Activated CD8-positive, alpha-beta memory T cell treated with anti-CD3 and anti-CD28 coated beads, Interleukin-2, amount 10 ng/mL, durations not matched to agents 7 days and 5 days (primary cell): ENCODE results near the gene DUSP10. TPM values are rescaled to one million over a fixed set of nuclear protein-coding genes. Genes with fewer than 3 reads are reported as not detected.

Source experiments
- ATAC-seq: fragments of 150-1000 bp; cut with Tn5 transposase; one replicate; pipeline ENCODE4 v1.10.0; 2021; ENCODE audit warnings: moderate library complexity
- CTCF ChIA-PET: fragments of 350-600 bp; sonication (Branson Sonifier 250); formaldehyde crosslinking; loops from one replicate; lab custom pipeline; 2021; ENCODE audit warnings: antibody characterized with exemption; lab: Charles Lee
- DNase-seq: peaks from one replicate; pipeline ENCODE4 v3.0.0-alpha.2; 2020
- H3K27ac Mint-ChIP-seq: one replicate; pipeline ENCODE4 v1.8.0; 2021; ENCODE audit warnings: mild to moderate bottlenecking, mixed read lengths
- H3K27me3 Mint-ChIP-seq: one replicate; pipeline ENCODE4 v1.8.0; 2021; ENCODE audit warnings: mixed read lengths
- H3K36me3 Mint-ChIP-seq: one replicate; pipeline ENCODE4 v1.8.0; 2021; ENCODE audit warnings: mild to moderate bottlenecking, mixed read lengths
- H3K4me1 Mint-ChIP-seq: one replicate; pipeline ENCODE4 v1.8.0; 2021; ENCODE audit warnings: mixed read lengths
- H3K4me3 Mint-ChIP-seq: one replicate; pipeline ENCODE4 v1.8.0; 2021; ENCODE audit warnings: mild to moderate bottlenecking, moderate library complexity, mixed read lengths
- H3K9me3 Mint-ChIP-seq: one replicate; pipeline ENCODE4 v1.8.0; 2022; ENCODE audit warnings: low read depth, mixed read lengths
- total RNA-seq, 2 experiments: library from RNA; stranded (reverse); gene quantifications; one replicate each; pipeline ENCODE4 v1.2.3, GENCODE V29; 2021

The DUSP10 gene
- total RNA-seq, 2 experiments from 2014 or later, result 14.3 to 46.3 TPM

- no peaks in the 10 kb centered on the region for H3K27me3 Mint-ChIP-seq
- CTCF ChIA-PET, result interaction anchor here (1.1 to 2.0 kb wide), 4 partner anchors 17 to 65 kb away, joined by 3 to 6 read pairs (median 4); no protein-coding TSS in a partner anchor
- peak overlapping the region; percentile 89 for H3K27ac Mint-ChIP-seq
- peak overlapping the region; percentile 51 for H3K4me3 Mint-ChIP-seq
- peak; percentile 66 for ATAC-seq
- H3K4me1 Mint-ChIP-seq, result peaks cover 75% of the 10 kb centered on the region
- no peaks in the 10 kb centered on the region for H3K9me3 Mint-ChIP-seq
- DNase-seq, result peak; percentile 83
- peaks cover 3% of the 10 kb centered on the region for H3K36me3 Mint-ChIP-seq
Measured at GRCh38 chr1:221777431-221778072, 35.7 kb upstream of the DUSP10 start.

GRCh38 chr1:221776495-221777301 lies 34.8 kb upstream of the DUSP10 start:
- H3K9me3 Mint-ChIP-seq, result no peaks in the 10 kb centered on the region
- peak overlapping the region; percentile 4 for H3K4me3 Mint-ChIP-seq
- DNase-seq, result no peak
- H3K27me3 Mint-ChIP-seq, result no peaks in the 10 kb centered on the region
- peaks cover 3% of the 10 kb centered on the region for H3K36me3 Mint-ChIP-seq
- ATAC-seq, result peak; percentile 25
- CTCF ChIA-PET, result interaction anchor here (1.1 to 2.0 kb wide), 3 partner anchors 16 to 33 kb away, joined by 3 to 4 read pairs (median 3); no protein-coding TSS in a partner anchor
- peaks cover 68% of the 10 kb centered on the region for H3K4me1 Mint-ChIP-seq
- H3K27ac Mint-ChIP-seq, result peak overlapping the region; percentile 77

DNA sequence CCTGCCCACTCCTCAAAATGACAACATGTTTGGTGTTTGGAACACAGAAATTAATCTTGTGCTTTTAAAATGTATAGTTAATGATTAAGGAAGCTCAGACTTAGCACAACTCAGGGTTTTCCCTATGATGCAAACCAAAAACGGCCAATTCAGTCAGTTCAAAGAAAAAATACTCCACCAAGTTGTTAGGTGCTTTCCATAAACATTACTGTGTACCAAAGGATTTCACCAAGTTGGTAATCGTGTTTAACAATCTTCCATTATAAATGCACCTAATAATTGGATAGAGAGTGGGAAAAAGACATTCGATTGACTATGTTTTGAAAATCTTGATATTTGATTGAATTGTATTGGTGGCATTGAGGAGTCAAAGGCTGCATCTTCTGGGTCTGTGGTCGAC lies 33.3 kb upstream of the DUSP10 start:
- Mint-ChIP-seq H3K4me3 (no peak overlapping the region), H3K36me3 (peaks cover 5% of the 10 kb centered on the region), H3K4me1 (peaks cover 56% of the 10 kb centered on the region), H3K27ac (no peak overlapping the region), H3K27me3 (no peaks in the 10 kb centered on the region), H3K9me3 (no peaks in the 10 kb centered on the region)
- ATAC-seq (no peak), DNase-seq (no peak)
- CTCF ChIA-PET, result interaction anchor here (1.5 kb wide), 1 partner anchor 34 kb away, joined by 3 read pairs; no protein-coding TSS in a partner anchor

DNA sequence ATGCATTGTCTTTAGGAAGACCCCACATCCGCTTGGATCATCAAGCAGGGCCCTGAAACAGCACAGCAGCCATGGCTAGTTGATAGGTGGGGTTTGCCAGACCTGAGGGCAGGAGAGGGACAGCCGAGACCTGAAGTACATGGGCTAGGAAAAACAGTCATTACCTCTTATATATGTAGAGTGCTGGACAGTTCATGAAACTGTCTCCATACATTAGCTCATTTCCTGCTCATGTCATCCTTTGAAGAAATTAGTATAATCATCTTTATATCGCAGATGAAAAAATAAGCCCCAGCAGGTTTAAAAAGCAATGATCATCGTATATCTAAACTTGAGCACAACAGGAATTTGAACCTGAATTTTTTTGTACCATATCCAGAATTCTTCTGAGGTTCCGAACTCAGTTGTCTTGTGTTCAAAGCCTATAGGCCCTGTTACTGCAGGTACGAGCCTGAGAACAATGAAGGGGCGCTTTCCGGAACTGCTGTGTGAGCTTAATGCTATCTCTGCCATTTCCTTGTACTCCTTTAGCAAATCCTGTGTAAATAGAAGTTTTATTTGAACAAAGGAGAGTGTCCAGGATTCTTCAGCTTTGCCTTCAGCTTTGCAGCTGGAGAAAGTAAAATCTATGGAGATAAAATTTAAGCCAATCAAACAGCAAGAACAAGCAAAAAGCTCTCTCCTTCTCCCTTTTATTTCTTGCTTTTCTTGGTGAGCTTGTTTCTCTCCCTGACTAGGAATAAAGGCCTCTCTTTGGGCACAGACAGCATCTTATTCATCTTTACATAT lies 32.4 kb upstream of the DUSP10 start:
- H3K36me3 Mint-ChIP-seq, result peaks cover 6% of the 10 kb centered on the region

GRCh38 chr1:221773383-221773782 lies 31.5 kb upstream of the DUSP10 start:
- DNase-seq (no peak), ATAC-seq (no peak)
- Mint-ChIP-seq H3K9me3 (no peaks in the 10 kb centered on the region), H3K27me3 (no peaks in the 10 kb centered on the region), H3K27ac (no peak overlapping the region), H3K4me3 (no peak overlapping the region), H3K36me3 (peaks cover 6% of the 10 kb centered on the region), H3K4me1 (peaks cover 47% of the 10 kb centered on the region)
- CTCF ChIA-PET, result interaction anchor here (0.9 kb wide), 1 partner anchor 9 kb away, joined by 3 read pairs; no protein-coding TSS in a partner anchor

More for the DNA sequence above, 32.4 kb upstream of the DUSP10 start:
- no peak for ATAC-seq
- H3K27ac Mint-ChIP-seq, result no peak overlapping the region
- peaks cover 49% of the 10 kb centered on the region for H3K4me1 Mint-ChIP-seq
- H3K27me3 Mint-ChIP-seq, result no peaks in the 10 kb centered on the region
- no peak overlapping the region for H3K4me3 Mint-ChIP-seq
- CTCF ChIA-PET, result interaction anchor here (0.9 kb wide), 1 partner anchor 10 kb away, joined by 3 read pairs; no protein-coding TSS in a partner anchor
- no peaks in the 10 kb centered on the region for H3K9me3 Mint-ChIP-seq
- no peak for DNase-seq

GRCh38 chr1:221772117-221772516 lies 30.2 kb upstream of the DUSP10 start:
- ATAC-seq, result no peak
- CTCF ChIA-PET, result interaction anchor here (1.0 kb wide), 1 partner anchor 17 kb away, joined by 3 read pairs; no protein-coding TSS in a partner anchor

DNA sequence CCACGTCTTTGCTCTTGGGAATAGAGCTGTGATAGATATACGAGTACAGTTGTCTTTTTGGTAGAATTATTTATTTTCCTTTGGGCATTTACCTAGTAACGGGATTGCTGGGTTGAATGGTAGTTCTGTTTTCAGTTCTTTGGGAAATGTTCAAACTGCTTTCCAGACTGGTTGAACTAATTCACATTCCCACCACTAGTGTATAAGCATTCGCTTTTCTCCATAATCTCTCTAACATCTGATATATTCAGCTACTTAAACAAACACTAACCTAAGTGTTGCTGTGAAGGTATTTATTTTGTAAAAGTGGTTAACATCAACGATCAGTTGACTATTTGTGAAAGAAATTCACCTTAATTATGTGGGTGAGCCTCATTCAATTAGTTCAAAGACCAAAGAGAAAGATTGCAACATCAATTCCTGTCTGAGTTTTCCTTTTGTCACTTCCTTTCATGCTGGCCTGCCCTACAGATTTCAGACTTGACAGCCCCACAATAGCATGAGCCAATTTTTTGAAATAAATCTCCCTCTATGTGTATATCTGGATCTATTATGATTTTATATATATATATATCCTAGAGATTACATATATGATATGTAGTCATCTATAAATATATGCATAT lies 26.7 kb upstream of the DUSP10 start:
- CTCF ChIA-PET, result no interaction called here
- H3K27me3 Mint-ChIP-seq, result no peaks in the 10 kb centered on the region
- no peak overlapping the region for H3K27ac Mint-ChIP-seq
- DNase-seq, result no peak
- H3K36me3 Mint-ChIP-seq, result peaks cover 5% of the 10 kb centered on the region
- no peak for ATAC-seq
- H3K4me3 Mint-ChIP-seq, result no peak overlapping the region
- H3K9me3 Mint-ChIP-seq, result no peaks in the 10 kb centered on the region
- H3K4me1 Mint-ChIP-seq, result peaks cover 21% of the 10 kb centered on the region

More at GRCh38 chr1:221772117-221772516, 30.2 kb upstream of the DUSP10 start:
- H3K4me1 Mint-ChIP-seq, result peaks cover 34% of the 10 kb centered on the region
- no peak for DNase-seq
- peaks cover 8% of the 10 kb centered on the region for H3K36me3 Mint-ChIP-seq
- H3K4me3 Mint-ChIP-seq, result no peak overlapping the region
- no peaks in the 10 kb centered on the region for H3K27me3 Mint-ChIP-seq
- no peak overlapping the region for H3K27ac Mint-ChIP-seq
- no peaks in the 10 kb centered on the region for H3K9me3 Mint-ChIP-seq

- CTCF ChIA-PET, result interaction anchor here (0.9 kb wide), 1 partner anchor 24 kb away, joined by 3 read pairs; the partner anchor contains the start of gene DUSP10
- peaks cover 7% of the 10 kb centered on the region for H3K36me3 Mint-ChIP-seq
- H3K27me3 Mint-ChIP-seq, result no peaks in the 10 kb centered on the region
Measured at GRCh38 chr1:221766210-221766609, 24.3 kb upstream of the DUSP10 start.

DNA sequence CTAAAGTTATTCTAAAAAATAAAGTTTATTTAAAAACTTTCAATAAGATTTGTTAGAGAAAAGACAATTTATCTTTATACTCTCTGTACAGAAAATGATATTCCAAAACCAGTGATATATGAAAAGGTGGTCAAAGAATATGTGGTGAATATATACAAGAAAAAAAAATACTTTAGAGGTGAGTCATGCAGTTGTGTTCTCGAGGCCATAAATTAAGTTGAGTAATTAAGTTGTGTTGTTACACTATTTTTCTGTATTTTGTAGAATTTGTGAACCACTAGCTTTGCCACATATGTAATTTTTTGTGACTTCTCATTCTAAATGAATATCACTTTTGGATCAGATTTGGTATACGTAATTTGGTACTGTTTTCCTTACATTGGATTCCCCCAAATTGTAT lies 23.6 kb upstream of the DUSP10 start:
- H3K27me3 Mint-ChIP-seq, result no peaks in the 10 kb centered on the region
- H3K27ac Mint-ChIP-seq, result no peak overlapping the region
- peaks cover 5% of the 10 kb centered on the region for H3K36me3 Mint-ChIP-seq
- no peaks in the 10 kb centered on the region for H3K9me3 Mint-ChIP-seq
- H3K4me1 Mint-ChIP-seq, result peaks cover 29% of the 10 kb centered on the region
- CTCF ChIA-PET, result no interaction called here
- ATAC-seq, result no peak
- no peak for DNase-seq
- no peak overlapping the region for H3K4me3 Mint-ChIP-seq

More at GRCh38 chr1:221766210-221766609, 24.3 kb upstream of the DUSP10 start:
- DNase-seq (no peak), ATAC-seq (no peak)
- Mint-ChIP-seq H3K9me3 (no peaks in the 10 kb centered on the region), H3K27ac (no peak overlapping the region), H3K4me1 (peaks cover 24% of the 10 kb centered on the region), H3K4me3 (no peak overlapping the region)

- H3K9me3 Mint-ChIP-seq, result no peaks in the 10 kb centered on the region
- CTCF ChIA-PET, result interaction anchor here (1.4 kb wide), 1 partner anchor 18 kb away, joined by 4 read pairs; no protein-coding TSS in a partner anchor
- H3K4me1 Mint-ChIP-seq, result peaks cover 43% of the 10 kb centered on the region
- no peaks in the 10 kb centered on the region for H3K27me3 Mint-ChIP-seq
- no peak for DNase-seq
- H3K4me3 Mint-ChIP-seq, result no peak overlapping the region
- H3K36me3 Mint-ChIP-seq, result peaks cover 2% of the 10 kb centered on the region
- no peak for ATAC-seq
- no peak overlapping the region for H3K27ac Mint-ChIP-seq
Measured at GRCh38 chr1:221762121-221762520, 20.2 kb upstream of the DUSP10 start.

GRCh38 chr1:221761354-221762002 lies 19.6 kb upstream of the DUSP10 start:
- no peak overlapping the region for H3K27ac Mint-ChIP-seq
- ATAC-seq, result no peak
- H3K4me1 Mint-ChIP-seq, result peaks cover 47% of the 10 kb centered on the region
- H3K36me3 Mint-ChIP-seq, result peaks cover 4% of the 10 kb centered on the region
- CTCF ChIA-PET, result interaction anchor here (1.7 kb wide), 1 partner anchor 16 kb away, joined by 4 read pairs; no protein-coding TSS in a partner anchor
- H3K27me3 Mint-ChIP-seq, result no peaks in the 10 kb centered on the region
- H3K9me3 Mint-ChIP-seq, result no peaks in the 10 kb centered on the region
- no peak overlapping the region for H3K4me3 Mint-ChIP-seq
- no peak for DNase-seq

DNA sequence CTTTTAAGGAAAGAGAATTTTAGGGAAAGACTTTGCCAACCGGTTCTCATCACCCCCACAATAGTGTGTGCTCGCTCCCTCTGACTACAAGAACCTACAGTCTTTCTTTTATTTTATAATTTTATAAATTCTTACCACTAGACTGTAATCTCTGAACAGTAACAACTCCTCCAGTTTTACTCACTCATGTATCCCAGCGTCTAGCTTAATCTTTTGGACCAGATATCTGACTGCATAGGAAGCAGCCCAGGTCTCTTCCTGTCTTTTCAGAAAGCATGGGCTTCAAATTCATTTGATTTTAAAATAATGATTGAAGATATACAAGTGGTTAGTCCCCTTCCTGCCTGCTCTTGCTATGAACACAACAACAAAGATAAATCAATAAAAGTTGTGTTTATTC lies 19.0 kb upstream of the DUSP10 start:
- ATAC-seq (no peak), DNase-seq (no peak)
- H3K27ac Mint-ChIP-seq, result no peak overlapping the region
- no peaks in the 10 kb centered on the region for H3K9me3 Mint-ChIP-seq
- H3K27me3 Mint-ChIP-seq, result no peaks in the 10 kb centered on the region
- CTCF ChIA-PET, result interaction anchor here (1.7 kb wide), 1 partner anchor 16 kb away, joined by 4 read pairs; no protein-coding TSS in a partner anchor
- no peak overlapping the region for H3K4me3 Mint-ChIP-seq
- H3K4me1 Mint-ChIP-seq, result peaks cover 48% of the 10 kb centered on the region
- peaks cover 9% of the 10 kb centered on the region for H3K36me3 Mint-ChIP-seq
